HG03469 (cell line): ENCODE measurements around the gene EPRS1.
A peak's percentile ranks its signal among the peaks of the same experiment; 100 is the strongest.
"Not testable (repeated sequence)": the region's sequence is repeated elsewhere in the genome, so short reads cannot be mapped to it uniquely, and the experiment has no call there.

Experiments used
- ATAC-seq: cut with Tn5 transposase; IDR thresholded peaks from one replicate; pipeline ENCODE4 v1.9.1; 2021; ENCODE audit warnings: mild to moderate bottlenecking, moderate library complexity, moderate number of reproducible peaks; ENCODE audit not compliant: unreplicated experiment

EPRS1 gene

GRCh38 chr1:220040028-220040596 is 6.2 kb downstream of the EPRS1 start:
- ATAC-seq, result no peak

GRCh38 chr1:220038640-220039039 is 7.7 kb downstream of the EPRS1 start:
- ATAC-seq, result no peak

- ATAC-seq, result not testable (repeated sequence)
Observed at GRCh38 chr1:220037810-220038209, 8.5 kb downstream of the EPRS1 start.

- ATAC-seq, result no peak
Observed at GRCh38 chr1:220032911-220033310, 13.4 kb downstream of the EPRS1 start.

GRCh38 chr1:220031287-220031686 is 15.0 kb downstream of the EPRS1 start:
- ATAC-seq, result no peak

- no peak for ATAC-seq
Observed at GRCh38 chr1:220028346-220028895, 17.9 kb downstream of the EPRS1 start.

GRCh38 chr1:220019071-220019470 is 27.2 kb downstream of the EPRS1 start:
- ATAC-seq, result no peak

GRCh38 chr1:220013497-220013896 is 32.8 kb downstream of the EPRS1 start:
- peak; percentile 53 for ATAC-seq

- no peak for ATAC-seq
Observed at GRCh38 chr1:220012259-220012658, 34.0 kb downstream of the EPRS1 start.

- ATAC-seq, result no peak
Observed at GRCh38 chr1:220011620-220012019, 34.7 kb downstream of the EPRS1 start.

GRCh38 chr1:220007438-220007837 is 38.9 kb downstream of the EPRS1 start:
- no peak for ATAC-seq

GRCh38 chr1:220005489-220005888 is 40.8 kb downstream of the EPRS1 start:
- ATAC-seq, result no peak

- ATAC-seq, result no peak
Observed at GRCh38 chr1:220003610-220004299, 42.5 kb downstream of the EPRS1 start.

- no peak for ATAC-seq
Observed at GRCh38 chr1:220003015-220003414, 43.3 kb downstream of the EPRS1 start.

- no peak for ATAC-seq
Observed at GRCh38 chr1:220001095-220001501, 45.2 kb downstream of the EPRS1 start.

GRCh38 chr1:219999821-220000220 is 46.5 kb downstream of the EPRS1 start:
- ATAC-seq, result no peak
